Measurements from ENCODE around the gene TRAPPC6A. TPM values are rescaled to one million over a fixed set of nuclear protein-coding genes. Genes with fewer than 3 reads are reported as not detected.

Gene TRAPPC6A
- total and polyA plus RNA-seq, 9 of the 15 experiments (the other 6 are each of a cell fraction or from before 2014, with no cell fraction given): 0.82 to 23.6 (median 11.6) TPM

DNA sequence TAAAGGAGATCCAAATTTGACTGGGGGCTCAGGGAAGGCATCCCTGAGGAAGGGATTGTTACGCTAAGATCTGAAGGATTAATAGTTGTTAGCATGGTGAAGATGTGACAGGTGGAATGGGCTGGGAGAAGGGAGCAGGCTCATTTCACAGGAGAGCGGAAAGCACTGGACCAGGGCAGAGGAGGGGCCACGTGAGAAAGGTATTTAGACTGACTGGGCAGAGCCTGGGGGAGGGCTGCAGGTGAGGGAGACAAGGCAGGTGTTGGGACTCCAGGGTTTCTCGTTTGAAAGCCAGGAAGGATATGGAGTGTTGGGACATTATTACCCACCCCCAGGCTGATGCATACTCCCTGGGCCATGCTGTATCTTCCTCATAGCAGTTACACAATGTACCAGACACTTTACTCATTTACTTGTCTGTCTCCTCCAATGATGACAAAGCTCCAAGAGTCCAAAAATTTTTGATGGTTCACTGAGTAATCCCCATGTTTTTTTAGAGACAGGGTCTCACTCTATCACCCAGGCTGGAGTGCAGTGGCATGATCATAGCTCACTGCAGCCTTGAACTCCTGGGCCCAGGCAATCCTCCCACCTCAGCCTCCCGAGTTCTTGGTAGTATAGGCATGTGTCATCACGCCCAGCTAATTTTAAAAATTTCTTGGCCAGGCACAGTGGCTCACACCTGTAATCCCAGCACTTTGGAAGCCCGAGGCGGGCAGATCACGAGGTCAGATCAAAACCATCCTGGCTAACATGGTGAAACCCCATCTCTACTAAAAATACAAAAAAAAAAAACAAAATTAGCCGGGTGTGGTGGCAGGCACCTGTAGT lies 2.3 kb downstream of the TRAPPC6A start:
- H3K27me3 ChIP-seq (ENCODE audit: control insufficient read depth in 2 of 2, insufficient read depth in 2 of 2, low read length in 2 of 2): no peaks in the 10 kb centered on the region
- H3K27ac ChIP-seq (ENCODE audit: extremely low read depth, low read depth, low read length): no peak overlapping the region; the same call in 2 of the 3 replicates
- no peak overlapping the region for H3K4me3 ChIP-seq
- ATAC-seq (no peak), DNase-seq (ENCODE audit: extremely low read depth in 1 of 4, low spot score in 3 of 4) (no peak), FAIRE-seq (no peak)
- 0 out of 3 replicates have a peak, but pooled peaks cover 4% of the 10 kb centered on the region for H3K36me3 ChIP-seq (ENCODE audit: control insufficient read depth, insufficient read depth, low read length)
- H3K4me1 ChIP-seq (replicated peaks in 1 of 2; ENCODE audit: control insufficient read depth in 2 of 2, insufficient read depth in 2 of 2, low read length in 2 of 2): peaks cover 25 to 47% of the 10 kb centered on the region in 2 experiments
- in situ Hi-C loops (cut with MboI): no loop called here
- no peaks in the 10 kb centered on the region for H3K9me1 ChIP-seq (ENCODE audit: control insufficient read depth, insufficient read depth, low read length)
- H3K4me2 ChIP-seq (ENCODE audit: insufficient read depth, low read length): no peak overlapping the region
- H3K9ac ChIP-seq (ENCODE audit: insufficient read depth in 1 of 2, low read depth in 2 of 2, low read length in 2 of 2): no peak overlapping the region
- H2AFZ ChIP-seq (ENCODE audit: low read depth, low read length): no peak overlapping the region
- TF ChIP-seq ZBTB1 (CRISPR knock-in tag; IDR thresholded peaks at IDR 0.05; ENCODE audit: borderline replicate concordance, low read depth) (no peak), NFIX (CRISPR knock-in tag; IDR thresholded peaks at IDR 0.05; ENCODE audit: low read depth) (no peak), FUS (optimal IDR thresholded peaks at IDR 0.05; ENCODE audit: low read depth, low read length) (no peak), POLR2AphosphoS2 (IDR thresholded peaks at IDR 0.05; ENCODE audit: low read length) (no peak), BDP1 (IDR thresholded peaks at IDR 0.05; ENCODE audit: insufficient read depth, insufficient read length) (no peak), FOXP1 (CRISPR knock-in tag; IDR thresholded peaks at IDR 0.05) (no peak)
- TF ChIP-seq, protein P1, sequence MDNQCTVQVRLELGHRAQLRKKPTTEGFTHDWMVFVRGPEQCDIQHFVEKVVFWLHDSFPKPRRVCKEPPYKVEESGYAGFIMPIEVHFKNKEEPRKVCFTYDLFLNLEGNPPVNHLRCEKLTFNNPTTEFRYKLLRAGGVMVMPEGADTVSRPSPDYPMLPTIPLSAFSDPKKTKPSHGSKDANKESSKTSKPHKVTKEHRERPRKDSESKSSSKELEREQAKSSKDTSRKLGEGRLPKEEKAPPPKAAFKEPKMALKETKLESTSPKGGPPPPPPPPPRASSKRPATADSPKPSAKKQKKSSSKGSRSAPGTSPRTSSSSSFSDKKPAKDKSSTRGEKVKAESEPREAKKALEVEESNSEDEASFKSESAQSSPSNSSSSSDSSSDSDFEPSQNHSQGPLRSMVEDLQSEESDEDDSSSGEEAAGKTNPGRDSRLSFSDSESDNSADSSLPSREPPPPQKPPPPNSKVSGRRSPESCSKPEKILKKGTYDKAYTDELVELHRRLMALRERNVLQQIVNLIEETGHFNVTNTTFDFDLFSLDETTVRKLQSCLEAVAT (IDR thresholded peaks at IDR 0.05): no peak
- TF ChIP-seq, protein P2, sequence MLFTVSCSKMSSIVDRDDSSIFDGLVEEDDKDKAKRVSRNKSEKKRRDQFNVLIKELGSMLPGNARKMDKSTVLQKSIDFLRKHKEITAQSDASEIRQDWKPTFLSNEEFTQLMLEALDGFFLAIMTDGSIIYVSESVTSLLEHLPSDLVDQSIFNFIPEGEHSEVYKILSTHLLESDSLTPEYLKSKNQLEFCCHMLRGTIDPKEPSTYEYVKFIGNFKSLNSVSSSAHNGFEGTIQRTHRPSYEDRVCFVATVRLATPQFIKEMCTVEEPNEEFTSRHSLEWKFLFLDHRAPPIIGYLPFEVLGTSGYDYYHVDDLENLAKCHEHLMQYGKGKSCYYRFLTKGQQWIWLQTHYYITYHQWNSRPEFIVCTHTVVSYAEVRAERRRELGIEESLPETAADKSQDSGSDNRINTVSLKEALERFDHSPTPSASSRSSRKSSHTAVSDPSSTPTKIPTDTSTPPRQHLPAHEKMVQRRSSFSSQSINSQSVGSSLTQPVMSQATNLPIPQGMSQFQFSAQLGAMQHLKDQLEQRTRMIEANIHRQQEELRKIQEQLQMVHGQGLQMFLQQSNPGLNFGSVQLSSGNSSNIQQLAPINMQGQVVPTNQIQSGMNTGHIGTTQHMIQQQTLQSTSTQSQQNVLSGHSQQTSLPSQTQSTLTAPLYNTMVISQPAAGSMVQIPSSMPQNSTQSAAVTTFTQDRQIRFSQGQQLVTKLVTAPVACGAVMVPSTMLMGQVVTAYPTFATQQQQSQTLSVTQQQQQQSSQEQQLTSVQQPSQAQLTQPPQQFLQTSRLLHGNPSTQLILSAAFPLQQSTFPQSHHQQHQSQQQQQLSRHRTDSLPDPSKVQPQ (CRISPR knock-in tag; IDR thresholded peaks at IDR 0.05; ENCODE audit: borderline replicate concordance): no peak
- CTCF ChIA-PET (ENCODE audit: low intra/inter-chr PET ratio): no interaction called here
- intact Hi-C loops (cut with micrococcal nuclease): no loop called here
- H3K79me2 ChIP-seq (ENCODE audit: control insufficient read depth, insufficient read depth, low read length): peaks cover 38% of the 10 kb centered on the region
- no TSS peak for BruUV-seq (replicated peaks)
- H4K20me1 ChIP-seq (replicated peaks; ENCODE audit: control insufficient read depth, insufficient read depth, low read length): peaks cover 4% of the 10 kb centered on the region; the same call in 1 of the 2 replicates
- no peaks in the 10 kb centered on the region for H3K9me3 ChIP-seq (replicated peaks; ENCODE audit: control insufficient read depth, insufficient read depth, low read depth, low read length)
- 71% methylated on average over 10 of the region's 10 CpGs for WGBS (ENCODE audit: insufficient coverage, low coverage, missing lambda C conversion rate)
- POLR2A ChIA-PET: interaction anchor here (0.7 kb wide), 1 partner anchor 181 kb away, joined by 3 read pairs; no protein-coding TSS in a partner anchor

All from K562 (cell line).